NCI-H510A treated with DMSO at 0.1 percent for 48 hours (cell line): ENCODE data around the gene IL36RN.
"Not testable (repeated sequence)": the region's sequence is repeated elsewhere in the genome, so short reads cannot be mapped to it uniquely, and the experiment has no call there.

Experiments
- DNase-seq: peaks from one replicate; lab custom pipeline; 2025; lab: John Stamatoyannopoulos, UW

IL36RN gene

DNA sequence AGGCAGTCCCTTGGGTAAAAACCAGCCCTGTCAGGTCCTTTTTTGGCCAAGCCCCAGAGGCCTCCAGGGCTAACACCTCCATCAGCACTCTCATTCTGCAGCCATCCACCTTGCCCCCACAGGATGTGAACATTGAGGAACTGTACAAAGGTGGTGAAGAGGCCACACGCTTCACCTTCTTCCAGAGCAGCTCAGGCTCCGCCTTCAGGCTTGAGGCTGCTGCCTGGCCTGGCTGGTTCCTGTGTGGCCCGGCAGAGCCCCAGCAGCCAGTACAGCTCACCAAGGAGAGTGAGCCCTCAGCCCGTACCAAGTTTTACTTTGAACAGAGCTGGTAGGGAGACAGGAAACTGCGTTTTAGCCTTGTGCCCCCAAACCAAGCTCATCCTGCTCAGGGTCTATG lies 16.0 kb downstream of the IL36RN start:
- no peak for DNase-seq

DNA sequence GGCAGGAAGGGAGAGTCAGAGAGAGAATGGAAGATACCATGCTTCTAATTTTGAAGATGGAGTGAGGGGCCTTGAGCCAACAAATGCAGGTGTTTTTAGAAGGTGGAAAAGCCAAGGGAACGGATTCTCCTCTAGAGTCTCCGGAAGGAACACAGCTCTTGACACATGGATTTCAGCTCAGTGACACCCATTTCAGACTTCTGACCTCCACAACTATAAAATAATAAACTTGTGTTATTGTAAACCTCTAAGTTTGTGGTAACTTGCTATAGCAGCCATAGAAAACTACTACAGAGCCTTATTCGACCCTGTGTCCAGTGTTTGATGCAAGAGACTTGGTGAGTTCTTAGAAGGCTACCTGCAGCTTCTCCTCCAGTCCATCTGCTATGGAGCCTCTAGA lies 16.6 kb downstream of the IL36RN start:
- no peak for DNase-seq

GRCh38 chr2:113076954-113077669 lies 18.1 kb downstream of the IL36RN start:
- DNase-seq: no peak

DNA sequence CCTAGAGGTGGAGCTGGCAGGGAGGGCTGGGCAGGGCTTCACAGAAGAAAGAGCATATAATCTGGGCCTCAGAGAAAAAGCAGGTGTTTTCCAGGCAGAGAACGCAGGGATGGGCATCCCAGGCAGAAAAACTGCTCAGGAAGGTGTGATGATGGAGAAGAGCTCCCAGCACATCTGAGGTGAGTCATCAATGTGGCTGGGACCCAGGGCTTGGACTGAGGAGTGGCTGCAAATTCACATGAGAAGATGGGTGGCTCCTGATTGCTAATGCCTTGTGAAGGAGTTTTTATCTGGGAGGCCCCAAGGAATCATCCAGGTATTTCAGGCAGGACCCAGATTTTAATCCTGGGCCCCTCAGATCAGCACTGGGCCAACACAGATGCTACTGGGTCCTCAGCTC lies 18.9 kb downstream of the IL36RN start:
- DNase-seq: no peak

DNA sequence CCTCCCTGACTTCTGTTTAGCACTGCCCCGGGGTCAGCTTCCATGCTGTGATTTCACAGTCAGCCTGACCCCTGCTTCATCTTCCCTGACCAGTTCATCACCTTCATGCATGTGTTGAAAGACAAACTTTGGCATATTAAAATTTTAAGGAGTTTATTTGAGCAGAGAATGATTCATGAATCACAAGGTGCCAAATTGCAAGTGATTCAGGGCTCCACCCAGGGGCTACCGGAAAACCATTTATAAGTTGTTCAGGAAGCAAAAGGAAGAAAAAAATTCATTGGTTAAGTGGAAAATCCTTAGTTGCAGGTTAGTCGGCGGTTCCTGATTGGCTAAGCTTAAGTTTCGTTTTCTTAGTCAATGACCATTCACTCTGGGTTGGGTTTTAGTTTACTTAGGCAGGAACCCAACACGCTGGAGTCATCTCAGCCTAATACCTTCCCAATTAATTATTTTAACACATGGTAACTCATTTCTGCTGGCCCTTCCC lies 19.4 kb downstream of the IL36RN start:
- DNase-seq: no peak

- no peak for DNase-seq
Measured at GRCh38 chr2:113079131-113079530, 20.1 kb downstream of the IL36RN start.

DNA sequence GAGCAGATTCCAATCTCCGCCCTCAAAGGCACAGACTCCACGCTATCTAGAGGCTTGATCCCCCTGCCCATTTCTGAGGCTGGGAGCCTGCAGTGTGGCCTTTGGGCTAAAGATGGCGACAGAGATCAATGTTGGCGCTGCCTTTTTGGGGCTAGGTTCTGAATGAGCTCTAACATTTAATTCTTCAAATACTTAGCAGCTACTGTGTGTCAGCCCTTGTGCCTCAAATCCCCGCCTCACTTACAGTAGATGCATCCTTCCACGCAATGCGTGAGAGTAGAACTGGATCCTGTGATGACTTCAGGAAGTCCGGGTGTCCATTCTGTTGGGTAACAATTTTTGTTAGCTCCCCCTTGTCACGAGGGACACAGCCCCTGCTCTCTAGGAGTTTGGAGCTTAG lies 21.1 kb downstream of the IL36RN start:
- no peak for DNase-seq

GRCh38 chr2:113081488-113082210 lies 22.7 kb downstream of the IL36RN start:
- no peak for DNase-seq

DNA sequence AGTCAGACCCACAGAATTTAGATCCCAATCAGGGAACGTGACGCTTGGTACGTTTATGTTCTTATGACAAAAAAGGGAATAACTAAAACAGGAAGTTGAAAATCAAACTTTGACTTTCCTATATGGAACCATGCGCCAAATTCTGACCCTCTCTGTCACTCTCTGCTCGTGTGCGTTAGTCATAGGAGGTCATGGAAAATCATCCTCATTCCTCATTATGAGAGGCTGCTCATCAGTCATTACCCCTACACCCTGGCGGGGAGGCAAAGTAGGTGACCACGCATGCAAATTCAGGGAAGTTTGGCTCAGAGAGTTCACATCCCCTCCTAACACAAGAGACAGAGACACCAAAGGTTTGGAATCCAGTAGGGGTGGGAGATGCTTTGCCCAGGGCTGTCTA lies 24.3 kb downstream of the IL36RN start:
- no peak for DNase-seq

DNA sequence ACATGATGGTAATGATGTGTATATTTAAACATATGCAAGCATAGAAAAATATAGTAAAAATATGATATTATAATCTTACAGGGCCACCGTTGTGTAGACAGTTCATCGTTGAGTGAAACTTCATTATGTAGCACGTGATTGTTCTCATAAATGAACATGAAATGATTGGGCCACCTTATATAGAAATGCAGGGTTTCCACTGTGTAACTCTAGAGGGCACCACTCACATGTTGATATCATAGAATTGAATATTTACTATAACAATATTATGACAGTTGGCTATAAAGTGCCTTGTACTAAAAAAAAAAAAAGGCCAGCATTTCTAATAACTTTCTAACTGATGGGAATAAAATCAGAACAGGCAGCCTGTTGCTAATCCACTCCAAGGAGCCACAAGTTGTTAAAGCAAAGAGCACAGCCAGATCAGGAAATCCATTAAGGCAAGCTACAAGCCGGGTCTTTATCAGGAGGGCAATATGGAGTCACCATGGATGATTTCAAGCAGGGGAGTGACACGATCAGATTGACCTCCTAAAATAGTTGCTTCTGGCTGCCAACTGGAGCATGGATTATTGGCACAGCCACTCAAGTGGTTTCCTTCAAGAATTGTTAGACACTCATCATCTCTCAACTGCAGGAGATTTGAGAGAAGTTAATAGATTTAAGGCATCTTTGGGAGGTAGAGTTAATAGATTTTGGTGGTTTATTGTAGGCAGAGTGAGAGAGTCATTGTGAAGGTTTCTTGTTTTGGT lies 25.4 kb downstream of the IL36RN start:
- DNase-seq: no peak

- DNase-seq: no peak
Measured at GRCh38 chr2:113085542-113085941, 26.5 kb downstream of the IL36RN start.

GRCh38 chr2:113088213-113088992 lies 29.4 kb downstream of the IL36RN start:
- DNase-seq: no peak

GRCh38 chr2:113089916-113090315 lies 30.9 kb downstream of the IL36RN start:
- no peak for DNase-seq

DNA sequence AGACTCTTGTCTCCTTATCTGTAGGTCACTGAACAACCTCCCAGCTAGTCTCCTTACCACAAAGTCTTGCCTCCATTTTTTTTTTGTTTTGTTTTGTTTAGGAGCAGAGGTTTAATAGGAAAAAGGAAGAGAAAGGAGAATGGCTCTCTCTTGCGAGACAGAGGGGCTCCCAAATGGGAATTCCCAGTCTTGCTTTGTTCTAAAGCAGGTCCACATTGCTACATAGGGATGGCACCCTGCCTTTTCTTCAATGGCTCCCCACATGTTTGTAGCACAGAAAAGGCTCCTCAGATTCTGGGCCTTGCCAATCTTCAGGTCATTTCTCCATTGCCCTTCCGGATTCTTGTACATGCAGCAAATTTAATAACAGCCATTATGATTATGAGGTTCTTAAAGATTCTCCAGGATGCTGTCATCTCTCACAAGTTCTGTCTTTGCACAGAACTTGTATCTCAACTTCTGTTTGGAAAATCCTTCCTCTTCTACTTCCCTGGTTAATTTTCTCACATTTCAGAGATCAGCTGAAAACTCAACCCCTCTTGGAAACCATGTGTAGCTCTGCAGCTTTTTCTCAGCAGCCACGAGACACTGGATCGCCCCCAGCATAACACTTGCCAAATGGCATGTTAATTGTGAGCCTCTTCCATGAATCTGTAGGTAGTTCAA lies 32.4 kb downstream of the IL36RN start:
- no peak for DNase-seq

- no peak for DNase-seq
Measured at GRCh38 chr2:113092864-113093612, 34.0 kb downstream of the IL36RN start.

GRCh38 chr2:113093613-113093977 lies 34.6 kb downstream of the IL36RN start:
- no peak for DNase-seq

DNA sequence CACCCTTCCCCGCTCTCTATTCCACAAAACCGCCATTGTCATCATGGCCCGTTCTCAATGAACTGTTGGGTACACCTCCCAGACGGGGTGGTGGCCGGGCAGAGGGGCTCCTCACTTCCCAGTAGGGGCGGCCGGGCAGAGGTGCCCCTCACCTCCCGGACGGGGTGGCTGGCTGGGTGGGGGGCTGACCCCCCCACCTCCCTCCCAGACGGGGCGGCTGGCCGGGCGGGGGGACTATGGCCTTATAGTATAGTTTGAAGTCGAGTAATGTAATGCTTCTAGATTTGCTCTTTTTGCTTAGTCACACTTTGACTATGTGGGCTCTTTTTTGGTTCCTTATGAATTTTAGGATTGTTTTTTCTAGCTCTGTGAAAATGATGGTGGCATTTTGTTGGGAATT lies 37.3 kb downstream of the IL36RN start:
- not testable (repeated sequence) for DNase-seq

DNA sequence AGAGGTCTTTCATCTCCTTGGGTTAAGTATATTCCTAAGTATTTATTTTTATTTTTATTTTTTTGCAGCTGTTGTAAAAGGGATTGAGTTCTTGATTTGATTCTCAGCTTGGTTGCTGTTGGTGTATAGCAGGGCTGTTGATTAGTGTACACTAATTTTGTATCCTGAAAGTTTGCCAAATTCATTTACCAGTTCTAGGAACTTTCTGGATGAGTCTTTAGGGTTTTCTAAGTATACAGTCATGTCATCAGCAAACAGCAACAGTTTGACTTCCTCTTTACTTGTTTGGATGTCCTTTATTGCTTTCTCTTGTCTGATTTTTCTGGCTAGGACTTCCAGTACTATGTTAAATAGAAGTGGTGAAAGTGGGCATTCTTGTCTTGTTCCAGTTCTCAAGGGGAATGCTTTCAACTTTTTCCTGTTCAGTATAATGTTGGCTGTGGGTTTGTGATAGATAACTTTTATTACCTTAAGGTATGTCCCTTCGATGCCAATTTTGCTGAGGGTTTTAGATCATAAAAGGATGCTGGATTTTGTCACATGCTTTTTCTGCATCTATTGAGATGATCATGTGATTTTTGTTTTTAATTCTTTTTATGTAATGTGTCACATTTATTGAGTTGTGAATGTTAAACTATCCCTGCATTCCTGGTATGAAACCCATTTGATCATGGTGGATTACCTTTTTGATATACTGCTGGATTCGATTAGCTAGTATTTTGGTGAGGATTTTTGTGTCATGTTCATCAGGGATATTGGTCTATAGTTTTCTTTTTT lies 38.0 kb downstream of the IL36RN start:
- not testable (repeated sequence) for DNase-seq

DNA sequence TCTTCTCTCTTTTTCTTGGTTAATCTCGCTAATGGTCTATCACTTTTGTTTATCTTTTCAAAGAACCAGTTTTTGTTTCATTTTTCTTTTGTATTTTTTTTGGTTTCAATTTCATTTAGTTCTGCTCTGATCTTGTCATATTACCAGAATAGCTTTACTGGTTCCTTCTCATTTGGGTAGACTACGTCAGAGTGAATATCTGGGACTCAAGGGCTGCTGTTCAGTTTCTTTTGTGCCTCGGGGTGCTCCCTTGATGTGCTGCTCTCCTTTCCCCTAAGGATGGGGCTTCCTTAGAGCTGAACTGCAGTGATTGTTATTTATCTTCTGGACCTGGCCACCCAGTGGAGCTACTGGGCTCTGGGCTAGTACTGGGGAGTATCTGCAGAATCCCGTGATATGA lies 39.0 kb downstream of the IL36RN start:
- no peak for DNase-seq

- DNase-seq: no peak
Measured at GRCh38 chr2:113098532-113098931, 39.5 kb downstream of the IL36RN start.
